ENCODE results near the gene ACSBG1.

The ACSBG1 gene

GRCh38 chr15:78142332-78142731 lies 92.0 kb downstream of the ACSBG1 start:
- no peak overlapping the region for H3K4me3 ChIP-seq (ENCODE audit: low read length)
- H2BK5ac ChIP-seq (ENCODE audit: low read length) = no peak overlapping the region
- H3K4ac ChIP-seq (ENCODE audit: low read depth, low read length) = no peak overlapping the region
- H3K23ac ChIP-seq (ENCODE audit: low read length) = no peak overlapping the region
- no peak overlapping the region for H4K8ac ChIP-seq (ENCODE audit: low read depth, low read length)
- H3K4me2 ChIP-seq (ENCODE audit: low read length) = no peak overlapping the region
- no peaks in the 10 kb centered on the region for H3K36me3 ChIP-seq (ENCODE audit: control insufficient read depth, insufficient read depth, low read length)
- H3K18ac ChIP-seq (ENCODE audit: low read length) = no peak overlapping the region
- no peak for DNase-seq
- H2AK5ac ChIP-seq (ENCODE audit: low read length) = no peak overlapping the region
- no peak overlapping the region for H3K27ac ChIP-seq (ENCODE audit: low read depth, low read length)
- no peak overlapping the region for H3K9ac ChIP-seq (ENCODE audit: low read length)
- H2BK15ac ChIP-seq (replicated peaks; ENCODE audit: low read depth) = no peak overlapping the region
- no CpG with 5 or more reads among the region's 3 CpGs for WGBS (ENCODE audit: extremely low coverage, insufficient coverage, low lambda C conversion rate)
- H3K56ac ChIP-seq (ENCODE audit: low read length) = no peak overlapping the region
- H4K5ac ChIP-seq (ENCODE audit: low read length) = no peak overlapping the region
- H3K27me3 ChIP-seq (ENCODE audit: insufficient read depth, low read length, poor library complexity) = no peaks in the 10 kb centered on the region
- H3K4me1 ChIP-seq (ENCODE audit: control insufficient read depth, low read depth, low read length) = no peaks in the 10 kb centered on the region
- H2BK120ac ChIP-seq (ENCODE audit: low read depth, low read length) = no peak overlapping the region
- no peaks in the 10 kb centered on the region for H3K79me2 ChIP-seq (ENCODE audit: control insufficient read depth, insufficient read depth, low read length)
- H3K79me1 ChIP-seq (ENCODE audit: low read length) = no peaks in the 10 kb centered on the region

GRCh38 chr15:78140292-78140691 lies 94.1 kb downstream of the ACSBG1 start:
- no peak for DNase-seq
- Histone ChIP-seq H3K36me3 (ENCODE audit: control insufficient read depth, insufficient read depth, low read length) (no peaks in the 10 kb centered on the region), H3K4me1 (ENCODE audit: control insufficient read depth, low read depth, low read length) (no peaks in the 10 kb centered on the region), H3K27ac (ENCODE audit: low read depth, low read length) (no peak overlapping the region), H2AK5ac (ENCODE audit: low read length) (no peak overlapping the region), H4K8ac (ENCODE audit: low read depth, low read length) (no peak overlapping the region), H2BK120ac (ENCODE audit: low read depth, low read length) (no peak overlapping the region), H3K4me3 (ENCODE audit: low read length) (no peak overlapping the region), H3K79me2 (ENCODE audit: control insufficient read depth, insufficient read depth, low read length) (no peaks in the 10 kb centered on the region), H3K4ac (ENCODE audit: low read depth, low read length) (no peak overlapping the region), H3K27me3 (ENCODE audit: insufficient read depth, low read length, poor library complexity) (no peaks in the 10 kb centered on the region), H4K5ac (ENCODE audit: low read length) (no peak overlapping the region), H3K79me1 (ENCODE audit: low read length) (no peaks in the 10 kb centered on the region), H3K4me2 (ENCODE audit: low read length) (no peak overlapping the region), H2BK5ac (ENCODE audit: low read length) (no peak overlapping the region), H2BK15ac (replicated peaks; ENCODE audit: low read depth) (no peak overlapping the region), H3K9ac (ENCODE audit: low read length) (no peak overlapping the region), H3K18ac (ENCODE audit: low read length) (no peak overlapping the region), H3K23ac (ENCODE audit: low read length) (no peak overlapping the region), H3K56ac (ENCODE audit: low read length) (no peak overlapping the region)

- Histone ChIP-seq H3K9ac (ENCODE audit: low read length) (no peak overlapping the region), H3K18ac (ENCODE audit: low read length) (no peak overlapping the region), H4K8ac (ENCODE audit: low read depth, low read length) (no peak overlapping the region), H3K79me1 (ENCODE audit: low read length) (no peaks in the 10 kb centered on the region), H3K27me3 (ENCODE audit: insufficient read depth, low read length, poor library complexity) (no peaks in the 10 kb centered on the region), H3K36me3 (ENCODE audit: control insufficient read depth, insufficient read depth, low read length) (no peaks in the 10 kb centered on the region), H3K23ac (ENCODE audit: low read length) (no peak overlapping the region), H2BK120ac (ENCODE audit: low read depth, low read length) (no peak overlapping the region), H3K56ac (ENCODE audit: low read length) (no peak overlapping the region), H4K5ac (ENCODE audit: low read length) (no peak overlapping the region), H3K4ac (ENCODE audit: low read depth, low read length) (no peak overlapping the region), H3K4me3 (ENCODE audit: low read length) (no peak overlapping the region), H3K4me1 (ENCODE audit: control insufficient read depth, low read depth, low read length) (no peaks in the 10 kb centered on the region), H2BK15ac (replicated peaks; ENCODE audit: low read depth) (no peak overlapping the region), H2BK5ac (ENCODE audit: low read length) (no peak overlapping the region), H2AK5ac (ENCODE audit: low read length) (no peak overlapping the region), H3K27ac (ENCODE audit: low read depth, low read length) (no peak overlapping the region), H3K79me2 (ENCODE audit: control insufficient read depth, insufficient read depth, low read length) (no peaks in the 10 kb centered on the region), H3K4me2 (ENCODE audit: low read length) (no peak overlapping the region)
- DNase-seq = no peak
- no CpG with 5 or more reads among the region's 5 CpGs for WGBS (ENCODE audit: extremely low coverage, insufficient coverage, low lambda C conversion rate)
Observed at GRCh38 chr15:78139578-78139977, 94.8 kb downstream of the ACSBG1 start.

- H2BK15ac ChIP-seq (replicated peaks; ENCODE audit: low read depth) = no peak overlapping the region
- H3K4me2 ChIP-seq (ENCODE audit: low read length) = no peak overlapping the region
- H3K27ac ChIP-seq (ENCODE audit: low read depth, low read length) = no peak overlapping the region
- H4K5ac ChIP-seq (ENCODE audit: low read length) = no peak overlapping the region
- no peaks in the 10 kb centered on the region for H3K36me3 ChIP-seq (ENCODE audit: control insufficient read depth, insufficient read depth, low read length)
- H3K4me3 ChIP-seq (ENCODE audit: low read length) = no peak overlapping the region
- no peak overlapping the region for H2AK5ac ChIP-seq (ENCODE audit: low read length)
- no peak overlapping the region for H3K18ac ChIP-seq (ENCODE audit: low read length)
- no peaks in the 10 kb centered on the region for H3K4me1 ChIP-seq (ENCODE audit: control insufficient read depth, low read depth, low read length)
- H4K8ac ChIP-seq (ENCODE audit: low read depth, low read length) = no peak overlapping the region
- H2BK5ac ChIP-seq (ENCODE audit: low read length) = no peak overlapping the region
- WGBS (ENCODE audit: extremely low coverage, insufficient coverage, low lambda C conversion rate) = no CpG with 5 or more reads among the region's 2 CpGs
- H3K79me1 ChIP-seq (ENCODE audit: low read length) = no peaks in the 10 kb centered on the region
- no peaks in the 10 kb centered on the region for H3K79me2 ChIP-seq (ENCODE audit: control insufficient read depth, insufficient read depth, low read length)
- H3K4ac ChIP-seq (ENCODE audit: low read depth, low read length) = no peak overlapping the region
- DNase-seq = no peak
- no peaks in the 10 kb centered on the region for H3K27me3 ChIP-seq (ENCODE audit: insufficient read depth, low read length, poor library complexity)
- H3K9ac ChIP-seq (ENCODE audit: low read length) = no peak overlapping the region
- no peak overlapping the region for H3K56ac ChIP-seq (ENCODE audit: low read length)
- H2BK120ac ChIP-seq (ENCODE audit: low read depth, low read length) = no peak overlapping the region
- H3K23ac ChIP-seq (ENCODE audit: low read length) = no peak overlapping the region
Observed at GRCh38 chr15:78133801-78134200, 100.6 kb downstream of the ACSBG1 start.

GRCh38 chr15:78131295-78132061 lies 102.9 kb downstream of the ACSBG1 start, which contains the start of gene CIB2:
CIB2 (minus strand) TSS chr15:78131445; CDS start chr15:78131215, 230 bp downstream.
- Histone ChIP-seq H3K4me1 (ENCODE audit: control insufficient read depth, low read depth, low read length) (no peaks in the 10 kb centered on the region), H3K23ac (ENCODE audit: low read length) (peak within 1 kb of the TSS; percentile 92), H3K36me3 (ENCODE audit: control insufficient read depth, insufficient read depth, low read length) (no peaks in the 10 kb centered on the region), H3K79me2 (ENCODE audit: control insufficient read depth, insufficient read depth, low read length) (no peaks in the 10 kb centered on the region), H4K5ac (ENCODE audit: low read length) (no peak within 1 kb of the TSS), H3K56ac (ENCODE audit: low read length) (peak within 1 kb of the TSS; percentile 97), H3K9ac (ENCODE audit: low read length) (peak within 1 kb of the TSS; percentile 93), H3K79me1 (ENCODE audit: low read length) (no peaks in the 10 kb centered on the region), H4K8ac (ENCODE audit: low read depth, low read length) (no peak within 1 kb of the TSS), H3K4me2 (ENCODE audit: low read length) (peak within 1 kb of the TSS; percentile 79), H3K4me3 (ENCODE audit: low read length) (peak within 1 kb of the TSS; percentile 74), H2AK5ac (ENCODE audit: low read length) (no peak within 1 kb of the TSS), H2BK120ac (ENCODE audit: low read depth, low read length) (no peak within 1 kb of the TSS), H2BK5ac (ENCODE audit: low read length) (peak within 1 kb of the TSS; percentile 9), H3K27ac (ENCODE audit: low read depth, low read length) (peak within 1 kb of the TSS; percentile 72), H3K27me3 (ENCODE audit: insufficient read depth, low read length, poor library complexity) (no peaks in the 10 kb centered on the region), H2BK15ac (replicated peaks; ENCODE audit: low read depth) (no peak within 1 kb of the TSS), H3K18ac (ENCODE audit: low read length) (peak within 1 kb of the TSS; percentile 75), H3K4ac (ENCODE audit: low read depth, low read length) (peak within 1 kb of the TSS; percentile 63)
- DNase-seq = peak; percentile 85
- WGBS (ENCODE audit: extremely low coverage, insufficient coverage, low lambda C conversion rate) = no CpG with 5 or more reads among the region's 79 CpGs
